Panc1 (cell line): ENCODE data around the gene ANO2. TPM values are rescaled to one million over a fixed set of nuclear protein-coding genes. Genes with fewer than 3 reads are reported as not detected.

Source experiments
- ATAC-seq: fragments of 200-7000 bp; cut with Tn5 transposase; 2 replicates; pipeline ENCODE4 v1.9.1; 2020; ENCODE audit warnings: mild to moderate bottlenecking, moderate library complexity
- BruUV-seq: library from RNA; stranded (reverse); fragments of 400-500 nt; replicated peaks from 2 replicates; lab custom pipeline; 2021; lab: Mats Ljungman, UMichigan
- CTCF ChIA-PET: fragments of 300-600 bp; sonication (Branson Sonifier 250); formaldehyde crosslinking; loops from one replicate; lab custom pipeline; 2022; ENCODE audit warnings: antibody characterized with exemption; lab: Charles Lee
- POLR2A ChIA-PET: fragments of 300-600 bp; sonication (Branson Sonifier 250); formaldehyde crosslinking; loops from one replicate; lab custom pipeline; 2022; ENCODE audit warnings: antibody characterized with exemption; lab: Charles Lee
- DNase-seq: peaks from one replicate; pipeline ENCODE4 v3.0.0-alpha.2; 2010; ENCODE audit warnings: low read depth, low spot score
- H3K27ac ChIP-seq: 2 replicates; pipeline ENCODE4 v1.5.1; 2011; ENCODE audit warnings: mild to moderate bottlenecking, low read length, inconsistent platforms
- H3K27me3 ChIP-seq: fragments of 200-500 bp; sonication (Bioruptor generic); 2 replicates; pipeline ENCODE4 v1.6.0; 2014; ENCODE audit warnings: low read length, inconsistent platforms; ENCODE audit not compliant: control insufficient read depth, insufficient read depth
- H3K36me3 ChIP-seq: fragments of 200-500 bp; sonication (Bioruptor generic); 2 replicates; pipeline ENCODE4 v1.5.1; 2014; ENCODE audit warnings: inconsistent platforms, mild to moderate bottlenecking, low read length, moderate library complexity; ENCODE audit not compliant: control insufficient read depth, insufficient read depth
- H3K4me1 ChIP-seq: 2 replicates; pipeline ENCODE4 v1.5.1; 2011; ENCODE audit warnings: inconsistent platforms, mild to moderate bottlenecking, low read length, moderate library complexity; ENCODE audit not compliant: control insufficient read depth, insufficient read depth
- H3K4me3 ChIP-seq, 2 experiments: 2 replicates each; pipeline ENCODE4 v1.5.1; 2011 to 2012; ENCODE audit warnings: low read depth in 2 of 2, low read length in 2 of 2, mild to moderate bottlenecking in 2 of 2, inconsistent platforms in 1 of 2, moderate library complexity in 1 of 2
- H3K9me3 ChIP-seq: fragments of 200-500 bp; sonication (Bioruptor generic); 2 replicates; pipeline ENCODE4 v1.5.1; 2014; ENCODE audit warnings: low read depth, mild to moderate bottlenecking, inconsistent platforms, low read length, moderate library complexity; ENCODE audit not compliant: control insufficient read depth, insufficient read depth
- POLR2AphosphoS5 ChIP-seq: IDR thresholded peaks from 2 replicates; pipeline ENCODE4 v1.6.1; 2012; ENCODE audit warnings: mild to moderate bottlenecking, low read depth, low read length, moderate library complexity
- REST ChIP-seq, 2 experiments: IDR thresholded peaks; 2 replicates each; pipeline ENCODE4 v1.6.1; 2011 to 2012; ENCODE audit warnings: low read depth in 2 of 2, control low read depth in 1 of 2, low read length in 1 of 2, mild to moderate bottlenecking in 1 of 2, moderate library complexity in 1 of 2; ENCODE audit not compliant: insufficient read depth in 1 of 2
- SIN3A ChIP-seq: IDR thresholded peaks from 2 replicates; pipeline ENCODE4 v1.6.1; 2012; ENCODE audit warnings: low read depth, mild to moderate bottlenecking, low read length, moderate library complexity, borderline replicate concordance; ENCODE audit not compliant: insufficient read depth
- TCF7L2 ChIP-seq: IDR thresholded peaks from 2 replicates; pipeline ENCODE4 v1.6.1; 2011; ENCODE audit warnings: mild to moderate bottlenecking, low read depth, low read length, inconsistent platforms
- in situ Hi-C: cut with HindIII; loops from 2 replicates; pipeline ENCODE4 v1.10.0; 2016; ENCODE audit warnings: low sequenced_read_pairs, low pct_unique_long_range_greater_than_20kb
- intact Hi-C: fragments of 100-400 bp; cut with micrococcal nuclease; formaldehyde crosslinking; loops from one replicate; pipeline ENCODE4 v1.10.0; 2022; ENCODE audit not compliant: unreplicated experiment
- total RNA-seq: library from RNA; stranded (reverse); gene quantifications from one replicate; pipeline ENCODE4 v1.2.1, GENCODE V29; 2021; ENCODE audit not compliant: unreplicated experiment
- TF ChIP-seq, protein P1 (sequence below): fragments of 450-650 bp; IDR thresholded peaks from 2 replicates; pipeline ENCODE4 v1.5.1; 2017; ENCODE audit warnings: mild to moderate bottlenecking

The ANO2 gene
- total RNA-seq, 1 experiment from 2014 or later, result not detected

DNA sequence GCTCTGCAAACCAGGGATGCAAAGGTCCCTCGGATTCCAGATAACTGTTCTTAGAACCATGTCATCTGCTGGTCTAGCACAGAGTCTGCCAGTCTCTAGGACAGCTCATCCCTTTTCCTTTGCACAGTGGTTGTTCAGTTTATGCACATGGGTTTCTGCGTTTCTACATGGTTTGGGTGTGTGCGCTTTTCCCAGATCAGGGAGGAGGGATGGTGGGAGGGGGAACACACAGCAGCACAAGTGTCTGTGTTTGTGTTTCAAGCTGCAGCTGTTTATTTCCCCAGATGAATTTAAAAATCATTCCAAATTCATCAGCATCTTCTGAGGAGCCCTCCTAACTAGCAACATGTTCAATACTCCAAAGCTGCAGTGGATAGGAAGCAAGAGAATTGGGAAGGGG is 45.4 kb downstream of the ANO2 start:
- Histone ChIP-seq H3K27me3 (no peaks in the 10 kb centered on the region; the same call in 1 of the 2 replicates), H3K36me3 (no peaks in the 10 kb centered on the region), H3K4me1 (no peaks in the 10 kb centered on the region), H3K4me3 (no peak overlapping the region), H3K9me3 (no peaks in the 10 kb centered on the region), H3K27ac (no peak overlapping the region)
- DNase-seq (no peak), ATAC-seq (no peak)
- POLR2A ChIA-PET, result no interaction called here
- TF ChIP-seq TCF7L2, result no peak
- no peak for TF ChIP-seq POLR2AphosphoS5
- no peak for TF ChIP-seq REST (IDR thresholded peaks at IDR 0.05; ENCODE audit: insufficient read depth in 1 of 2, low read depth in 2 of 2, low read length in 1 of 2)
- TF ChIP-seq SIN3A, result no peak
- TF ChIP-seq, protein P1, sequence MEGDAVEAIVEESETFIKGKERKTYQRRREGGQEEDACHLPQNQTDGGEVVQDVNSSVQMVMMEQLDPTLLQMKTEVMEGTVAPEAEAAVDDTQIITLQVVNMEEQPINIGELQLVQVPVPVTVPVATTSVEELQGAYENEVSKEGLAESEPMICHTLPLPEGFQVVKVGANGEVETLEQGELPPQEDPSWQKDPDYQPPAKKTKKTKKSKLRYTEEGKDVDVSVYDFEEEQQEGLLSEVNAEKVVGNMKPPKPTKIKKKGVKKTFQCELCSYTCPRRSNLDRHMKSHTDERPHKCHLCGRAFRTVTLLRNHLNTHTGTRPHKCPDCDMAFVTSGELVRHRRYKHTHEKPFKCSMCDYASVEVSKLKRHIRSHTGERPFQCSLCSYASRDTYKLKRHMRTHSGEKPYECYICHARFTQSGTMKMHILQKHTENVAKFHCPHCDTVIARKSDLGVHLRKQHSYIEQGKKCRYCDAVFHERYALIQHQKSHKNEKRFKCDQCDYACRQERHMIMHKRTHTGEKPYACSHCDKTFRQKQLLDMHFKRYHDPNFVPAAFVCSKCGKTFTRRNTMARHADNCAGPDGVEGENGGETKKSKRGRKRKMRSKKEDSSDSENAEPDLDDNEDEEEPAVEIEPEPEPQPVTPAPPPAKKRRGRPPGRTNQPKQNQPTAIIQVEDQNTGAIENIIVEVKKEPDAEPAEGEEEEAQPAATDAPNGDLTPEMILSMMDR, result no peak
- BruUV-seq, result no TSS peak
- CTCF ChIA-PET, result no interaction called here
- intact Hi-C loops, result no loop called here
- in situ Hi-C loops, result no loop called here

DNA sequence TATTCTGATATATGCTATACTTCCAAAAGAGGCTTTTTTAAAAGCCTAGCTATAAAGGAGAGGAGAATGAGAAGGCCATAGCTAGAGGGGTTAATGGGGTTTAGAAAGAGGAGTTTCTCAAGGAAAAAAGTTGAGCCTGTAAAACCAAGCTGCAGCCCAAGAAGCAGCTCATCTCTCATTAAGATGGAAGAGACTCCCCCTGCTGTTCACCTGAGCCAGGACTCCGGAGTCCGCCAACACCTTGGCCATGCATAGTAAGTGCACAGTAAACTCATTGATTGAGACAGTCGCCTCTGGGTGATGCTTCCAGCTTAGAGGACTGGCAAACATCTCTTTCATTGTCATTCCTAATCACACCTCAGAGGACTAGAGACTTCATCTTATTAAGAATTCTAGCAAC is 46.2 kb downstream of the ANO2 start:
- in situ Hi-C loops, result no loop called here
- no TSS peak for BruUV-seq
- H3K36me3 ChIP-seq, result no peaks in the 10 kb centered on the region
- ChIA-PET CTCF (no interaction called here), POLR2A (no interaction called here)
- TF ChIP-seq, protein P1, result peak; percentile 33; the same call in 1 of the 2 replicates
- TF ChIP-seq POLR2AphosphoS5, result no peak
- ATAC-seq (no peak), DNase-seq (no peak)
- H3K27ac ChIP-seq, result no peak overlapping the region
- no peaks in the 10 kb centered on the region; the same call in 1 of the 2 replicates for H3K27me3 ChIP-seq
- intact Hi-C loops, result no loop called here
- H3K4me1 ChIP-seq, result no peaks in the 10 kb centered on the region
- H3K9me3 ChIP-seq, result no peaks in the 10 kb centered on the region
- no peak overlapping the region for H3K4me3 ChIP-seq
